GM10266 (cell line): ENCODE measurements around the gene TMPRSS6.

ENCODE experiments used
- DNase-seq: peaks from one replicate; pipeline ENCODE4 v3.0.0; 2012; ENCODE audit errors: extremely low spot score
- CTCF ChIP-seq: IDR thresholded peaks from 2 replicates; pipeline ENCODE4 v1.5.1; 2012; ENCODE audit warnings: mild to moderate bottlenecking, low read depth; ENCODE audit not compliant: control insufficient read depth, insufficient read depth; ENCODE audit errors: missing control alignments

Gene TMPRSS6

GRCh38 chr22:37032535-37033460 lies 76.7 kb downstream of the TMPRSS6 start:
- no peak for DNase-seq
- no peak for TF ChIP-seq CTCF

DNA sequence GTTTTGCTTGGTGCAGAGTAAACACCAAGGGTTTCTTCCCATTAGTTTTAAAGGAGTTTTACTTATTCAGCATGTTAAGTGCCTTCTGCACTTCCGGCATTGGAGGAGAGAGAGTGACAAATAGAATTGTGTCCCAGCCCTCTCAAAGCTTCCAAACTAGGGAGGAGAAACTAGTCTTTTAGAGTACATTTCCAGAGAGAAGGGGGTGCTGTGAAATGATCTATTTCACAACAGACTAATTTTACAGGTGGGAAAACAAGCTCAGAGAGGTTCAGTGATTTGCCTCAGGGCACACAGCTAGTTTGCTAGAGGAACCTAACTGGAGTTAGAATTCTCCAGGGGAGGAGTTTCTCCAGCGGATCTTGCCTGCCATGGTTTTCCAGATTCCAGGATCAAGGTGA lies 77.4 kb downstream of the TMPRSS6 start:
- DNase-seq: no peak
- TF ChIP-seq CTCF: no peak

DNA sequence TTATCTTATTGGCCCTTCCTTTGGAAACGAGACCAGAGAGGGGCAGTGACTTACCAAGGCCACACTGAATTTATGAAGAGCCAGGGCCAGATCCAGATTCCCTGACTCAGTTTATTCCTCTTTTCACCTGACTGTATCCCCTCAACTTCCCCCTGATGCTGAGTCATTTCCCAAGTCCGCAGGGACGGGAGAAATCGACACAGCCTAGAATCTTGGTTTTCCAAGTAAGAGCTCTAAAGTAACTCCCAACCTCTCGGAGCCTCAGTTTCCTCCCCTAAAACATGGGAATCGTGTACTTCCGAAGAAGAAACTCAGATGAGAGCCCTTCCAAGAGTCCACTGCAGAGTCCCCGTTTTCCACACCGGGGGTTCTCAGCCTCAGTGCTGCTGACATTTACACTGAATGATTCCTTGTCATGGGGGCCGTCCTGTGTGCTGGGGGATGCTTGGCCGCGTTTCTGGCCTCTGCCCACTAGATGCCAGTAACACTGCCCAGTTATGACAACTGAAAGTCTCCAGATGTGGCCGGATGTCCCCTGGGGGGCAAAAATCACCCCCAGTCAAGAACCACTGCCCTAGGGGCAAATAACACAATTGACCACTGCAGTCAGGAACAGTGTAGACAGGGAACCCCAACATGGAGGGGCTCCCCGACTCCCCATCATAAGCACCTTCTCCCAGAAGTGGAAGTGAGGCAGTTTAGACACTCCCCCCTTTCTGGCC lies 78.8 kb downstream of the TMPRSS6 start:
- peak; percentile 8 for TF ChIP-seq CTCF
- DNase-seq: no peak

DNA sequence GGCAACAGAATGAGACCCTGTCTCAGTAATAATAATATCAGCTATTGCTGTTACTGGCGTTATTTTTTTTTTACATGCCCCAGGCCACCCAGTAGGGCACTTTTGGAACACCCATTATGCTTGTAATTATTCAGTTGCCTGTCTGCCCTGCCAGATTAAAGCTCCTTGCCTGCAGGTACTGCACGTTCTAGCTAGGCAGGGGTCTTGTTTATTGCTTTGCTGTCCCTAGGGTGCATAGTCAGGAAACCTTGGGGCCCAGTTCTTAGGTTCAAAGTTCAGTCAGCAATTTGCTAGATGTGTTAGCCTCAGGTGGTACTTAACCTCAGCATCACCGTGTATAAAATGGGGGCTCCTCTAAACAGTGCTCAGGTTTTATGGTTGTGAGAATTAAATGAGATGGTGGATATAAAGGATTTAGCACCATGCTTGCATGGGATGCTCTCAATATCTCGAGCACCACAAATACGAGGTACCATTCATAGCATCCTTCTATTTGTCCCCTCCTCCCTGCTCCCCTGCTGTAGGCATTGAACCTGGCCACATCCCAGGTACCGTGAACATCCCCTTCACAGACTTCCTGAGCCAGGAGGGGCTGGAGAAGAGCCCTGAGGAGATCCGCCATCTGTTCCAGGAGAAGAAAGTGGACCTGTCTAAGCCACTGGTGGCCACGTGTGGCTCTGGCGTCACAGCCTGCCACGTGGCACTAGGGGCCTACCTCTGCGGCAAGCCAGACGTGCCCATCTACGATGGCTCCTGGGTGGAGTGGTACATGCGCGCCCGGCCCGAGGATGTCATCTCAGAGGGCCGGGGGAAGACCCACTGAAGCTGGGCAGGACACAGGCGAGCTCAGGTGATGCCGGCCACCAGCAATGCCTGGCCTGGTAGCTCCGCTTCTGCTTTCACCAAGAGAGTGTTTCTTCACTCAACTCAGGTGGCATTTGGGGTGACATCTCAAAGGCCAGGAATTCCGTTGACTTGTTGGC lies 80.5 kb downstream of the TMPRSS6 start:
- TF ChIP-seq CTCF: no peak
- DNase-seq: no peak

- TF ChIP-seq CTCF: no peak
- no peak for DNase-seq
Observed at GRCh38 chr22:37027556-37027955, 82.0 kb downstream of the TMPRSS6 start.

DNA sequence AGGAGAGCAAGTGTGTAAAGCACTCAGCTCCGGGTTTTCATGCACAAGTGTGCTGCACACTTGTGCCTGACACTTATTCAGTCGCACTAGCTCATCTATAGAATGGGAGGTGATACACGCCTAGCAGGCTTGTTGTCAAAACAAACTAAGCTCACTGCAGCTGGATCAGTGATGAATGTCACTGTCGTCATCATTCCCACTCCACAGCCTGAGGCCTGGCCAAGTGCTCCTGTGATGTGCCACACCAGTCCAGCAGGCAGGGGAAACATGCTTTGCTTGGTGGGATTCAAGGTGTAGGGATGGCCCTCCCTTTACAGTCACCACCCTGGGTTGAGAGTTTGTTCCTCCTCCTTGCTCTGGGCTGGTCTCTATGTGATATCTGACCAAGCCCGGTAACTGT lies 83.2 kb downstream of the TMPRSS6 start:
- no peak for DNase-seq
- no peak for TF ChIP-seq CTCF
